GM18520 (cell line): ENCODE measurements around the gene ANO1.
"Not testable (repeated sequence)": the region's sequence is repeated elsewhere in the genome, so short reads cannot be mapped to it uniquely, and the experiment has no call there.

Source experiments
- ATAC-seq: cut with Tn5 transposase; IDR thresholded peaks from one replicate; pipeline ENCODE4 v1.9.1; 2021; ENCODE audit not compliant: unreplicated experiment

The ANO1 gene

DNA sequence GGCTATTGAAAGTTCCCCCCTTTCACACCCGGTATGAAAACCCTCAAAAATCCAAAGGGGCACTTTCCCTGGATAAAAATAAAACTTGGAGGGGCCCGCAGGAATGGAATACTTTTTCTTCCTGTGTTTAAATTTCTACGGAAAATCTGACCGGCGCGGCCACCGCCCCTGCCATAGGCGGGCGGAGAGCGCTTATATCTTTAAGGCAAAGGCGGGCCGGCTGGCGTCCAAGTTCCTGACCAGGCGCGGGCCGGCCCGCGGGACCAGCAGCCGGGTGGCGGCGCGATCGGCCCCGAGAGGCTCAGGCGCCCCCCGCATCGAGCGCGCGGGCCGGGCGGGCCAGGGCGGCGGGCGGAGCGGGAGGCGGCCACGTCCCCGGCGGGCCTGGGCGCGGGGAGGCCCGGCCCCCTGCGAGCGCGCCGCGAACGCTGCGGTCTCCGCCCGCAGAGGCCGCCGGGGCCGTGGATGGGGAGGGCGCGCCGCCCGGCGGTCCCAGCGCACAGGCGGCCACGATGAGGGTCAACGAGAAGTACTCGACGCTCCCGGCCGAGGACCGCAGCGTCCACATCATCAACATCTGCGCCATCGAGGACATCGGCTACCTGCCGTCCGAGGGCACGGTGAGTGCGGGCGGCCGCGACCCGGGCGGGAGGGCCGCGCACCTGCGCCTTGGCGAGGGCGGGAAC lies at the start of gene ANO1:
Gene ANO1, plus strand, starts transcription at position 223 of the 686 bp plus-strand sequence. Its CDS starts 290 bp downstream, at position 513.
- no peak for ATAC-seq

DNA sequence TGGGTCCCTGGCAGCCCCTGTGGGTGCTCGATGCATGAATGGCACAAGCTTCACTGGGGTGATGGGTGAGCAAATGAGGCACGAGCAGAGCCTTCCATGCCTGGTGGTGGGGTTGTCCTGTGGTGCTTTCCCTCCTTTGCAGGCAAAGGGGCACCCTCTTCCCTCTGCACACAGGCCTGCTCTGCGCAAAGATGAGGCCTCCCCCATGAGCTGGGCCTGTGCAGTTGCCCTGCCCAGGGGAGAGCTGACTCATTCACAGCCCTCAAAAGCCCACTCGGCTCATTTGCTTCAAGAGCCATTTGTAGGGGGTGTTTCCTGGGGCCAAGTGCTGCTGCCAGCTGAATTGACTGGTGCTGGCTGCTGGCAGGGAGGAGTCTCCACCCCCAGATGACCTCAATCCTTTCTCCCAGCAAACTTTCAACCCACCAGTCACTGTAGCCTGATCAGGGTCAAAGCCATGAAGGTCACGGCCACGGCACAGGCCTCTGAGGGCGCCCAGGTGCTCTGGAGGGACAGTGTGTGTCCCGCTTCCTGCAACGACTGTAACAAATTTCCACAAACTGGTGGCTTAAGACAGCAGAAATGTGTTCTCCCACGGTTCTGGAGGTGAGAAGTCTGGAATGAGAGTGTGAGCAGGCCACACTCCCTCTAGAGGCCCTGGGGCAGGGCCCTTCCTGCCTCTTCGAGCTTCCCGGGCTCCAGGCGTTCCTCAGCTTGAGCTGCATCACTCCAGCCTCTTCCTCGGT lies 48.8 kb upstream of the ANO1 start:
- ATAC-seq = no peak

DNA sequence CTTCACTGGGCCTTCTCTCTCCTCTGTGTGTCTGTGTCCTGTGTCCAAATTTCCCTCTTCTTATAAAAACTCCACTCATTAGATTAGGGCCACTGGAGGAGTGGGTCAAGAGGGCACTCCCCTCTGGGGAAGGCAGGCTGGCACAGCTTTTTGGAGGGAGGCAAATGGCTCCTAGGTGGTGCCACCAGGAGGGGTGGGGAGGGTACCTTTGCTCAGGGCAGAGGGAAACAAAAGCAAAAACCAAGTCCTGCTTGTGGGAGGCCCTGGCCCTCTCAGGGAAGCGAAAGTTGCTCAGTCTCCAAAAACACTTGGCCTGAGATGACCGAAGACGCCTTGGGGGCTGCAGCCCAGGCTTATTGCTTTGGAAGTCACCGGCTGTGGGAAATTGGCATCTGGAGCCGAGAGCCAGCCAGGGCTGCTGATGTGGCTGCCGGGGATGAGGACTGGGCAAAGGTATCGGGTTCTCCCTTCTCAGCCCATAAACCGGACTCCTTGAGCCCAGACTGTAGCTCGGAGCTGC lies 48.2 kb upstream of the ANO1 start:
- no peak for ATAC-seq

DNA sequence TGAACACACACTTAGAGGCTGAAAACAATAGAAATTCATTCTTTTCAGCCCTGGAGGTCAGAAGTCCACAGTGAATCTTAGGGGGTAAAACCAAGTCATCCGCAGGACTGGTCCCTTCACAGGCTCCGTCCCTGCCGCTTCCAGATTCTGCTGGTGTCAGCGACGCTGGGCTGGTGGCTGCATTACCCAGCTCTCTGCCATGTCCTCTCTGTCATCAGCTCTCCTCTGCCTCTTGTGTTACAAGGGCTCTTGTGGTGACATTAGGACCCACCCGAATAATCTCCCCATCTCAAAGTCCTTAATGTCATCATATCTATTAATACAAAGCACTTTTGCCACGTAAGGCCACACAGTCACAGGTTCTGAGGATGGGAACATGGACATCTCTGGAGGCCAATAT lies 47.7 kb upstream of the ANO1 start:
- ATAC-seq = no peak

DNA sequence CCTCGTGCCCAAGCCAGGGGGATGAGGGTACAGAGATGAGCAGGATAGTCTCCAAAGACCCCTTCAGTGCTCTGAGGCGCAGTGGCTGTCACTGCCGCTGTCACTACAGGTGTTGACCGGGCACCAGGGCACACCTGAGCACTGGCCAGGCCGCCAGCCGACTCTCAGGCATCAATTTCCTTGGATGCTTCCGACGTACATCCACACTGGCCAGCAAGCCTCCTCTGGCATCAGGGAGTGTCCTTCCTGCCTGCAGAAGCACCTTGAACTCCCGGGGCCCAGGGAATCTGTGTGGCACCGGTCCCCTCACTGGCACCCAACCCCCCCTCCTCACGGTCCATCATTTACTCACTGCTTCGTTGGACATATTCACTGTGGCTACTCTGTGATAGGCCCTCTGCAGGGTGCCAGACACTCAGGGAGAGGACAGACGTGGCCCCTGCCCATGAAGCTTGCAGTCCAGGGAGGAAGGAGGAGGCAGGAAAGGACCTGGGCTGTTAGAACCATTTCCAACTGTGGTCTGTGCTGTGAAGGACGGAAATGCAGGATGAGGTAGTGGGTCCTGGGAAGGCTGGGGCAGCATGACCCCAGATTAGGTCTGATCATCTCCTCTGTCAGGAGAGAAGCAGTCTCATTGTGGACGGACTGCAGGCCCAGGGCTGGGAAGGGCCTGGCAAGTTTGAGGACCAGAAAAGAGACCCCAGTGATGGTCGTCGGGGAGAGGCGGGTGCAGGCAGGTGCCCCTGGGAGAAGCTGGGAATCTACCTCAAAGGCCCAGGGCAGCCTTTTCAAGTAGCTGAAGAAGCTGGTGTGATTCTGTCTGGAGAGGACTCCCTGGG lies 46.3 kb upstream of the ANO1 start:
- no peak for ATAC-seq

DNA sequence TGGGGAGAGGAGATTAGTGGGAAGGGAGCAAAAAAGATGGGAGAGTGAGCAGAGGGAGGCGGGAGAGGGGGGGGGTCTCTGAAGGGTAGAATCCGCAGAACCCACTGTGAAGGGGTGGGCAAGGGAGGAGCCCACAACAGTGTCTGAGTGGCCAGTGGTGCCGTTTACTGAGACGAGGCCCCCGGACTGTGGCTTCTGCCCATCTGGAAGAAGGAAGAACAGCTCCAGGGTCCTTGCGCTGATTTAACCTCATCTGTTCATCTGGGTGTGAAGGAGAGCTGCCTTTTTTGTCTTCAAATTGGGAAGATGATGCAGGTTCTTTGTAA lies 45.7 kb upstream of the ANO1 start:
- no peak for ATAC-seq

DNA sequence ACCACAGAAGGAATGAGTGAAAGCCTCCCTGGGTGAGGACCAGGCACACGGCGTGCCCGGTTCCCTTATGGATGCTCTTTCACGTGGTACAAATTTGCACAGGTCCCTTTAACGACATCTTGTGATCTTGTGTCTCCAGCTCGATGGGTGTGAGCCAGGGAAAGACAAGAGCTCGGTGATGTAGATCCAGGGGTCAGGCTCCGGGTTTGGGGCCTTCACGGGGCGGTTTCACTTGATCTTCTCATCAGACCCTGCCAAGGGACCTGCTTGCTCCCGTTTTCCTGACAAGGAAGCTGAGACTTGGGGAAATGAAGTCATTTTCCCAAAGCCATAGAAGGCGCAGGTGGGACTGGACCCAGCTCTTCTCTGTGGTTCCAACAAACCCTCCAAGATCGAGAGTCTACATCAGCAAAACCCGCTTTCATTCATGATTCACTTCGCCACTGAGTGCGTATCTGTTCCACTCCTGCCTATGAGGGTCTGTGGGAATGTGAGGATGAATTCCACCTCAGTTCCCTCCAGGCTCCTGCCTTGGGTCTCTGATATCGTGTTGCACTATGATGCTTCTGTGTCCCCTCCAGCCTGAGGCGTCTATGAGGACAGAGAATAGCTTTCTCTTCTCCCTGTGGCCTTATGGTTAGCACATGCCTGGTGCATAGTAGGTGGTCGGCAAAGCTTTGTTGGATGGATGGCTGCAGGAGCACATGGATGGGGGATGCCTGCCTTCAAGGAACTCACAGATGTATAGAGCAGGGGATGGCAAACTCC lies 45.0 kb upstream of the ANO1 start:
- no peak for ATAC-seq

DNA sequence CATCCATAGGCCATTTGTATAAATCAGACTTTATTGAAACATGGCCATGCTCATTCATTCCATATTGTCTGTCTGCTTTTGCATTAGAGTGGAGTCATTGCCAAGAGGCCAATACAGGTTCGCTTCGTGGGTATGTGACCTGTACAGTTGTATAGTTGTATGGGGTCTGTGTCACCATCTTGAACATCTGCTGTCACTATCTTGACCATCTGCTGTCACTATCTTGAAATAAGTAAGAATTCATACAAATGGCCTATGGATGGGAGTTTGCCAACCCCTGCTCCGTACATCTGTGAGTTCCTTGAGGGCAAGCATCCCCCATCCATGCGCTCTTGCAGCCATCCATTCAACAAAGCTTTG lies 44.4 kb upstream of the ANO1 start:
- ATAC-seq = no peak

DNA sequence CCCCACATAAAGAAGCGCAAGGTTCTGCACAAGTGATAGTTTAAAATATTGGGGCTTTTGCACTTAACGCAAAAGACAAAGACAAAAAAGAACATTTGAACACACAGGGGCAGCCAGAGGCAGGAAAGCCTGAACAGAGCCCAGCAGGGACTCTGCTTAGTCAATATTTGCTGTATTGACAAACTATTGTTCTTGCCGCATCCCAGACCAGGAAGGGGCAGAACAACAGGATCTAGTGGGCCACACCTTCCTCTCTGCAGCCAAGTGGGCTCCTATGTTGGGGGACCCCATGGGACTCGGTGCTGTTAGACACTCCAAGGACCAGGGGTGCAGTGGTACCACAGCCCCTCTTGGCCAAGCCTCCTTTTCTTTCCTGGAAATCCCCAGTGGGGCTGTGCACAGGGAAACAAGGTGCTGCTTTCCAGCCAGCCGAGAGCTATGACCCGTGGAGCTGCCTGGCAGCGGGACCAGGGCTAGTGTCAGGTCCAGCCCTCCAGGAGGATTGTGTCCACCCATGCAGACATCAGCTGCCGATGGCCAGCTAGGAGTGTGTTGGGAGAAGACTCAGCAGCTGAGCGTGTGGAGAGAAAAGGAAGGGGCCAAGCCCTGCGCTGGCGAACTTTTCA lies 43.3 kb upstream of the ANO1 start:
- no peak for ATAC-seq

DNA sequence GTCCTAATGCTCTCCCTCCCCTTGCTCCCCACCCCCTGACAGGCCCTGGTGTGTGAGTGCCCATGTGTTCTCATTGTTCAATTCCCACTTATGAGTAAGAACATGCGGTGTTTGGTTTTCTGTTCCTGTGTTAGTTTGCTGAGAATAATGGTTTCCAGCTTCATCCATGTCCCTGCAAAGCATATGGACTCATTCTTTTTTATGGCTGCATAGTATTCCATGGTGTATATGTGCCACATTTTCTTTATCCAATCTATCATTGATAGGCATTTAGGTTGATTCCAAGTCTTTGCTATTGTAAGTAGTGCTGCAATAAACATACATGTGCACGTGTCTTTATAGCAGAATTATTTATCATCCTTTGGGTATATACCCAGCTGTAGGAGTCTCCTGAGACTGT lies 42.5 kb upstream of the ANO1 start:
- not testable (repeated sequence) for ATAC-seq

DNA sequence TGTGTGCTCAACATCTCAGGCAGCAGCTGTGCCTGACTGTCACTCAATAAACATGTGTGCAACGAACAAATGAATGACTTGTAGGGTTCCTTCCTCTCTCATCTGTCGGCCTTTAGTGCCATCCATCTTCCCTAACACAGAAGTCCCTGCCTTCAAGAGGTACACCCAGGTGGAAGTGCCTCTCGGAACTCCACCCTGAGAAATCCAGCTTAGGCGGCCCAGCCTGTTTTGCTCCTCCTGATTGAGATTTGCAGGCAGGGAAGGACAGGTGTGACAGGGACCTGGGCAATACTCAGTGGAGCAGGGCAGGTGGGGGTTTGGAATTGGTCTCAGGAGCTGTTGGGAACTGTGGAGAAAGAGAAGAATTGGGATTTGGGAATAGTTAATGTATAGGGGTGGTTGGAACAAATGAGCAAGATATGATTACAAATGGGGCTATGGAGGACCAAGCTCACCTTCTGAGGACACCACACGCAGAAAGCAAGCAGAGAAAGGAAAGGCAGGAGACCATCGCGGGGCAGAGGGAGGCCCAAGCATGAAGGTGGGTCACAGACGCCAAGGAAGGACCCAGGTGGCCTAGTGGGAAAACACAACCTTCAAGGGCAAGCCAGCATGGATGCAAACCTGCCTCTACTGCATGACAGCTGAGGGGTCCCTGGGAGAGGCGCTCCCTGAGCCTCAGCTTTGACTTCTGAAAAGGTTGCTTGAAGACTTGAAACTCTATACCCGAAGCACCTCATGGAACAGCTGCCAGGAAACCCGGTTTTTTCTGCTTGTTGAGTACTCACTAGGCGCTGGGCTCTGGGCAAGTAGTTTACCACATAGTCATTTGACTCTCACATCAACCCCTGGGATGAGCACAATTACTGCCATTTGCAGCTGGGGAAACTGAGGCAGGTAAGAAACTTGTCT lies 40.9 kb upstream of the ANO1 start:
- ATAC-seq = no peak

DNA sequence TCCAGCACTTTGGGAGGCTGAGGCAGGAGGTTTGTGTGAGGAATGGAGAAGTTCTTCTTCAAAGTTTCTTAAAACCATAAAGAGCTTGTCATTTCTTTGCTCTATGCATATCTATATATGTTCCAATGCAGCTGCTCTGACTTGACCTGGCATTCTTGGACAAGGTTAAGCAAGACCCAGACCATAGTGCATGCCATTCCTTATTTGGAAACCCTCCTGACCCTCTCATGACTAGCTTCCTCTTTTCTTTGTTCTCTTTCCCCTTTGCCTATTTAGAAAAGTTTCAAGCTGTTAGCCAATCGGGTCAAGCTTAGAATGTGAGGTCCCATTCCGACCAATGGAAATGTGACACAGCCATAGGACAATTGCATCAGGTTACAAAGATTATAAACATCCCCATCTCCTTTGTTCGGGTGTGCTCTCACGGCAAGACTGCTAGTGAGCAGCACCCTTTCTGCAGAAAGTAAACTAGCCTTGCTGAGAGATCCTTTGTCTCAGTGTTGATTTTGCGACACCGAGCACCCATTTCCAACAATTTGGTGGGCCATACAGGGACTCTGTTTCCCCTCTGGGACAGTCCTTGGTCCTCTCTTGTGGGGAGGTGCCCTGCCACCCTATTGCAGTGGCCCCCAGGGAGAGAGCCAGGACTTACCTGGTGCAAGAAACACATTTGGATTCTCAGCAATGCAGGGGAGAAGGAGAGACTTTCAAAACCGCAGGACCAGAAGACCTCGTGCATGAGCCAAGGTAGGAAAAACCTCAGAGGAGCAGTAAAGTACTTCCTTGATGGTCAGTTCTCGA lies 39.9 kb upstream of the ANO1 start:
- no peak for ATAC-seq

DNA sequence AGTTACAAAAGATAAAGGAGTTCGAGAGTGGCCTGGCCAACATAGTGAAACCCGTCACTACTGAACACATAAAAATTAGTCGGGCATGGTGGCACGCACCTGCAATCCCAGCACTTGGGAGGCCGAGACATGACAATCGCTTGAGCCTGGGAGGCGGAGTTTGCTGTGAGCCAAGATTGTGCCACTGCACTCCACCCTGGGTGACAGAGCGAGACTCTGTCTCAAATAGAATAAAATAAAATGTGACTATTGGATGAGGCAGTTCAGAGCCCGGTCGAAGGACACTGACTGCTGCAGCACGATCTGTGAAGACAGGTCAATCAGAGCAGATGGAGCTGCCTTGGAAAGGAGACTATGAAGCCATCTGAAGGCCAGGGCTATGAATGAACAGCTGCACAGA lies 37.7 kb upstream of the ANO1 start:
- no peak for ATAC-seq

DNA sequence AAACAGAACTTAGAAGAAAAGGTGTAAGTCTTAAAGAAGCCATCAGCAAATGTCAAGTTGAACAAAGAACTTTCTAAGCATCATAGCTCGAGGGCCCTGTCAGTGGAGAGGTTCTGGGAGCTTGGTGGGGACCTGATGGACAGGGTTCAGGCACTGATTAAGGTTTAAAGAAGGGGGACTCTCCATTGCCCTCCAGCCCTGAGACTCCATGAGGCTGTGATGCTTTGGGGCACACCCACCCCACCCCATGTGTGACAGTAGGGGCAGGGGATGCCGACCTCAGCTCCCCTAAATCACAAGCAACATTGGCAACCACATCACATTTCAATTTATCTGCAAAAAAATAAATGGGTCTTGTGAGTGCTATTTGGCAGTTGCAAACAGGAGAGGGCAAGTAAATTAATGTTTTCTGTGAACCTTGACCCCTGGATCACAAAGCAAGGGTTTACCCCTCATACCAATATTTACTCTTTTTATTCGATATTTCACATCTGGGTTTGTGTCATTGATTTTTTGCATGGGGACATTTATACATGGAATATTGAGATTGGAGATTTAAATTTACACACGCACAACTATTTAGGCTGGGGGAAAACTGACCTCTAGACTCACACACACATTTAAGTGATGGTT lies 37.1 kb upstream of the ANO1 start:
- no peak for ATAC-seq

DNA sequence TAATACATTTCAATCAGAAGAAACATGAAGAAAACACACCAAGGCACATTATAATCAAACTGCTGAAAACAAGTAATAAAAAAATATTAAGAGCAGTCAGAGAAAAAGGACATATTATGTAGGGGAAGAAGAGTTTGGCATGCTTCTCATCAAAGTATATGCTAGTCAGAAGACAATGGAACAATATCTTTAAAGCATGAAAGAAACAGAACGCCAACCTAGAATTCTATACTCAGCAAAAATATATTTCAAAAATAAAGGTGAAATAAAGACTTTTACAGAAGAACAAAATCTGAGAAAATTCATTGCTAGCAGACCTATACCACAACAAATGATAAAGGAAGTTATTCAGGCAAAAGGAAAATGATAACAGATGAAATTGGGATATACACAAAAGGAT lies 34.6 kb upstream of the ANO1 start:
- ATAC-seq = no peak

DNA sequence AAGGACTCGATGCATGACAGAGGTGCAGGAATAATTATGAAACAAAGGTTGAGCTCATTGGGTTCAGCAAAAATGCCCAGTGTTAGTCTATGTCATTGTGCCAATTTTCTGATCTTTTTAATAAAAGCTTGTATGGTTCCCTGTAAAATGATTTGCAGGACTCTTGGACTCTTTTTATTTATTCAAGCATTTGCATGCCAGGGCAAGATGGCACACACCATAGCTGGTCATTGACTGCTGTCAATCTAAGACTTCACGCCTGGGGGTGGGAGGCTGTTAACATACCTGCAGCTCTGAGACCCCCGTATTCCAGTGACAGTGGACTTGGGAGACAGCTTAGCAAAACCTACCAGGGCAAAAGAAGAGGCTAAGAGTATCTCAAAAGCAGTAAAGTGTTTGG lies 32.0 kb upstream of the ANO1 start:
- ATAC-seq = no peak

DNA sequence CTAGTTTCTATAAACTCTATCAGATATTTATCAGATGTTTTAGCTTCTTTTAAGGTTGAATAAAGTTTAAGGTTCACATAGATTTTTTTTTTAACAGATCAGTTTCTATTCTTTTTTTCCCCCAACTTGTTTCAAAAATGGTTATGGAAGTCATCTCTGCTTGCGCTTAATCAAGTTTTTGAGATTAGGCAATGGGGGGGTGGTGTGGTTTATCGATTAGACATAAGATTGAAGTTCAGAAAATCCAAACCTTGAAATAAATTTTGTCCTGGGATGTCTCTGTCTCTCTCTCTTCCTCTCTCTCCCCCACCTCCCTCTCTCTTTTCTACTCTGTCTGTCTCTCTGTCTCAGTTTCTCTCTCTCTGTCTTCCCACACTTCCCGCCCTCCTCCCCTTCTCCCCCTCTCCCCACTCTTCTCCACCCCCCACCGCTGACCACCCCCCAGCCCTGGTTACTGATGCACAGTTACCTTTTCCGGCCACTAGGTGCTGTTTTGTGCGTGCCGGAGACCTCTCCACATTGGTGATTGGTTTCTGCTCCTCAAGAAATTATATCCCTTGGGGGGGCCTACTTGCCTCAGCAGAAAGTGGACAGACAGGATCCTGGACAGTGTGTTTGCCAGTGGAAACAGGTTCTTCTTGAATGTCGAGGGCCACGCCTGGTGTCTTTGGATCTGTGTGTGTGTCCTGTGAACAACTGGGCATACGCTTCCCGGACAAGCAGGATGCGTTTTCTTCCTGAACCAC lies 29.7 kb upstream of the ANO1 start:
- ATAC-seq = no peak

DNA sequence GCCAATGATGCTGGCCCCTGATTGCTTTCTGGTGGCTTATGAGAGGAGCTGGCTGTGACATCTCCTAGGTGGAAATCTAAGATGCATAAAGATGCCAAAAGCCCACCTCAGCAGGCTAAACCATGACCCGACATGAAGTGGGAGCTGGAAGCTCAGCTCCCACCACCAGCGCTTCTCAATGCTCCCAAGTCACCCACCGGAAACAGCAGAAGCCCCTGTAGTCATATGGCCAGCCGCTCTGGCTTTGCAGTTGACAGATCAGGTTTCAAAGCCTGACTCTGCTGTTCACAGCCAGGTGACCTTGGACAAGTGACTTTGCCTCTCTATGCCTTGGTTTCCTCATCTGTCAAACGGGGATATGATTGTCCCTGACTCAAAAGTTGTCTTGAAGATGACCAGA lies 29.1 kb upstream of the ANO1 start:
- ATAC-seq = no peak
